ENCODE data around the gene DIPK1A.

Gene DIPK1A

GRCh38 chr1:92870591-92870990 is 90.7 kb downstream of the DIPK1A start:
- DNase-seq, result no peak

- no peak for DNase-seq
Measured at GRCh38 chr1:92864131-92864530, 97.1 kb downstream of the DIPK1A start.

- DNase-seq, result no peak
Measured at GRCh38 chr1:92862605-92863004, 98.7 kb downstream of the DIPK1A start.

GRCh38 chr1:92859400-92860039 is 101.7 kb downstream of the DIPK1A start:
- DNase-seq, result no peak

GRCh38 chr1:92858564-92859399 is 102.5 kb downstream of the DIPK1A start:
- peak; percentile 68 for DNase-seq

- DNase-seq, result no peak
Measured at GRCh38 chr1:92857817-92858216, 103.4 kb downstream of the DIPK1A start.

- DNase-seq, result no peak
Measured at GRCh38 chr1:92855236-92855635, 106.0 kb downstream of the DIPK1A start.

GRCh38 chr1:92854101-92854785 is 107.0 kb downstream of the DIPK1A start:
- DNase-seq, result no peak

GRCh38 chr1:92853299-92853698 is 108.0 kb downstream of the DIPK1A start:
- DNase-seq, result no peak

GRCh38 chr1:92851729-92852128 is 109.5 kb downstream of the DIPK1A start:
- DNase-seq, result no peak

- DNase-seq, result no peak
Measured at GRCh38 chr1:92850019-92850418, 111.2 kb downstream of the DIPK1A start.

- no peak for DNase-seq
Measured at GRCh38 chr1:92848201-92848600, 113.1 kb downstream of the DIPK1A start.

- no peak for DNase-seq
Measured at GRCh38 chr1:92845908-92846307, 115.4 kb downstream of the DIPK1A start.

GRCh38 chr1:92844439-92844838 is 116.8 kb downstream of the DIPK1A start:
- DNase-seq, result no peak

- no peak for DNase-seq
Measured at GRCh38 chr1:92843429-92844352, 117.6 kb downstream of the DIPK1A start.

GRCh38 chr1:92843046-92843423 is 118.2 kb downstream of the DIPK1A start:
- DNase-seq, result no peak

GRCh38 chr1:92842082-92843045 is 118.9 kb downstream of the DIPK1A start:
- DNase-seq, result no peak

- DNase-seq, result no peak
Measured at GRCh38 chr1:92840600-92840999, 120.7 kb downstream of the DIPK1A start.

GRCh38 chr1:92839442-92839841 is 121.8 kb downstream of the DIPK1A start:
- DNase-seq, result no peak

- no peak for DNase-seq
Measured at GRCh38 chr1:92838519-92838918, 122.7 kb downstream of the DIPK1A start.

- no peak for DNase-seq
Measured at GRCh38 chr1:92837062-92837461, 124.2 kb downstream of the DIPK1A start.

- DNase-seq, result no peak
Measured at GRCh38 chr1:92834617-92835016, 126.6 kb downstream of the DIPK1A start.

Measured in kidney glomerular epithelial cell (primary cell).